Renal pelvis (tissue), 4 donors: ENCODE data around the gene LRRC8D. TPM values are rescaled to one million over a fixed set of nuclear protein-coding genes. Genes with fewer than 3 reads are reported as not detected.
A peak's percentile ranks its signal among the peaks of the same experiment; 100 is the strongest.

Experiments
- DNase-seq: peaks from one replicate; pipeline ENCODE4 v3.0.0-alpha.2; 2013
- polyA plus RNA-seq, 3 donors: library from polyadenylated mRNA; unstranded; fragments of 120-200 nt; gene quantifications; one replicate each; pipeline ENCODE4 v1.2.1, GENCODE V29; 2013; ENCODE audit not compliant: insufficient read length in 3 of 3

Gene LRRC8D
- polyA plus RNA-seq, 3 donors, result 33.8 to 41.8 (median 34.1) TPM

GRCh38 chr1:89938171-89939055 is 117.6 kb downstream of the LRRC8D start:
- no peak for DNase-seq

GRCh38 chr1:89939059-89939570 is 118.3 kb downstream of the LRRC8D start:
- DNase-seq, result no peak

GRCh38 chr1:89939693-89940438 is 119.0 kb downstream of the LRRC8D start:
- no peak for DNase-seq

GRCh38 chr1:89941110-89941766 is 120.4 kb downstream of the LRRC8D start:
- no peak for DNase-seq

- no peak for DNase-seq
Measured at GRCh38 chr1:89942014-89942413, 121.2 kb downstream of the LRRC8D start.

- DNase-seq, result no peak
Measured at GRCh38 chr1:89942825-89943658, 122.2 kb downstream of the LRRC8D start.

- DNase-seq, result no peak
Measured at GRCh38 chr1:89943846-89944781, 123.3 kb downstream of the LRRC8D start.

- no peak for DNase-seq
Measured at GRCh38 chr1:89945852-89946476, 125.1 kb downstream of the LRRC8D start.

- DNase-seq, result no peak
Measured at GRCh38 chr1:89946532-89946931, 125.7 kb downstream of the LRRC8D start.

GRCh38 chr1:89948722-89949345 is 128.0 kb downstream of the LRRC8D start:
- DNase-seq, result no peak

GRCh38 chr1:89949991-89950624 is 129.3 kb downstream of the LRRC8D start:
- no peak for DNase-seq

GRCh38 chr1:89950703-89951102 is 129.9 kb downstream of the LRRC8D start:
- no peak for DNase-seq

- no peak for DNase-seq
Measured at GRCh38 chr1:89951766-89952604, 131.2 kb downstream of the LRRC8D start.

GRCh38 chr1:89952605-89953130 is 131.8 kb downstream of the LRRC8D start:
- DNase-seq, result no peak

GRCh38 chr1:89953131-89953626 is 132.3 kb downstream of the LRRC8D start:
- DNase-seq, result peak; percentile 54

GRCh38 chr1:89953929-89954328 is 133.1 kb downstream of the LRRC8D start:
- no peak for DNase-seq

- no peak for DNase-seq
Measured at GRCh38 chr1:89954401-89954800, 133.6 kb downstream of the LRRC8D start.
